ENCODE measurements around the gene BMPR1B. TPM values are rescaled to one million over a fixed set of nuclear protein-coding genes. Genes with fewer than 3 reads are reported as not detected.

BMPR1B gene
- total and polyA plus RNA-seq, 12 donors = 0.04 to 7.8 (median 2.5) TPM

- no peaks in the 10 kb centered on the region for H3K36me3 ChIP-seq
- H3K27me3 ChIP-seq = peaks cover 0 to 53% (median 33%) of the 10 kb centered on the region in 7 donors
- TF ChIP-seq CTCF (IDR thresholded peaks at IDR 0.05) = no peak
- intact Hi-C loops (cut with DNase I) = no loop called here
- ATAC-seq (no peak), DNase-seq (no peak)
- H3K4me3 ChIP-seq = no peak overlapping the region
- H3K4me1 ChIP-seq = peaks cover 0 to 13% (median 3%) of the 10 kb centered on the region in 9 donors
- 81 to 93% methylated on average over 4 of the region's 4 CpGs for WGBS, 2 donors
- H3K27ac ChIP-seq = no peak overlapping the region
- H3K9me3 ChIP-seq = no peaks in the 10 kb centered on the region
Observed at GRCh38 chr4:94762326-94762725, 4.6 kb downstream of the BMPR1B start.

GRCh38 chr4:94763005-94763404 lies 5.2 kb downstream of the BMPR1B start:
- peaks cover 0 to 49% (median 30%) of the 10 kb centered on the region in 7 donors for H3K27me3 ChIP-seq
- no peaks in the 10 kb centered on the region for H3K36me3 ChIP-seq
- H3K27ac ChIP-seq = no peak overlapping the region
- no peak for DNase-seq
- no peaks in the 10 kb centered on the region for H3K9me3 ChIP-seq
- no peak for TF ChIP-seq CTCF (IDR thresholded peaks at IDR 0.05)
- H3K4me3 ChIP-seq = no peak overlapping the region
- ATAC-seq = no peak
- WGBS, 2 donors = 81 to 83% methylated on average over 4 of the region's 4 CpGs
- intact Hi-C loops (cut with DNase I) = no loop called here
- H3K4me1 ChIP-seq = peaks cover 0 to 10% (median 0%) of the 10 kb centered on the region in 9 donors

- H3K27ac ChIP-seq = no peak overlapping the region
- 63 to 65% methylated on average over 3 of the region's 3 CpGs for WGBS, 2 donors
Observed at GRCh38 chr4:94763500-94763899, 5.7 kb downstream of the BMPR1B start.

GRCh38 chr4:94764069-94764468 lies 6.3 kb downstream of the BMPR1B start:
- ATAC-seq = no peak
- no peak for TF ChIP-seq CTCF (IDR thresholded peaks at IDR 0.05)
- Histone ChIP-seq H3K4me3 (no peak overlapping the region), H3K4me1 (peaks cover 0 to 2% (median 0%) of the 10 kb centered on the region in 9 donors), H3K9me3 (no peaks in the 10 kb centered on the region), H3K36me3 (no peaks in the 10 kb centered on the region), H3K27ac (no peak overlapping the region), H3K27me3 (peaks cover 0 to 39% (median 20%) of the 10 kb centered on the region in 7 donors)
- intact Hi-C loops (cut with DNase I) = no loop called here
- WGBS, 2 donors = 69 to 71% methylated on average over 2 of the region's 2 CpGs
- DNase-seq = no peak

More at GRCh38 chr4:94763500-94763899, 5.7 kb downstream of the BMPR1B start:
- ATAC-seq (no peak), DNase-seq (no peak)
- peaks cover 0 to 44% (median 25%) of the 10 kb centered on the region in 7 donors for H3K27me3 ChIP-seq
- no peak overlapping the region for H3K4me3 ChIP-seq
- no peaks in the 10 kb centered on the region for H3K9me3 ChIP-seq
- TF ChIP-seq CTCF (IDR thresholded peaks at IDR 0.05) = no peak
- intact Hi-C loops (cut with DNase I) = no loop called here
- no peaks in the 10 kb centered on the region for H3K36me3 ChIP-seq
- peaks cover 0 to 8% (median 0%) of the 10 kb centered on the region in 9 donors for H3K4me1 ChIP-seq
